GM21737 (cell line): Measurements from ENCODE around the gene SRSF1.
"Not testable (repeated sequence)": the region's sequence is repeated elsewhere in the genome, so short reads cannot be mapped to it uniquely, and the experiment has no call there.

Experiments
- ATAC-seq: cut with Tn5 transposase; IDR thresholded peaks from one replicate; pipeline ENCODE4 v1.9.1; 2021; ENCODE audit warnings: mild to moderate bottlenecking, moderate library complexity; ENCODE audit not compliant: unreplicated experiment

SRSF1 gene

GRCh38 chr17:57991537-57991936 lies 15.5 kb downstream of the SRSF1 start:
- ATAC-seq, result no peak

- no peak for ATAC-seq
Observed at GRCh38 chr17:57990037-57990436, 17.0 kb downstream of the SRSF1 start.

GRCh38 chr17:57988301-57989250 lies 18.5 kb downstream of the SRSF1 start:
- peak; percentile 66 for ATAC-seq

GRCh38 chr17:57987581-57988300 lies 19.3 kb downstream of the SRSF1 start, which contains the start of gene VEZF1:
VEZF1 (minus strand) TSS chr17:57988254; CDS start chr17:57988111, 143 bp downstream.
- peak; percentile 57 for ATAC-seq

- ATAC-seq, result peak; percentile 6
Observed at GRCh38 chr17:57986841-57987580, 20.0 kb downstream of the SRSF1 start.

GRCh38 chr17:57985675-57985974 lies 21.4 kb downstream of the SRSF1 start:
- ATAC-seq, result no peak

GRCh38 chr17:57984936-57985674 lies 21.9 kb downstream of the SRSF1 start:
- no peak for ATAC-seq

- no peak for ATAC-seq
Observed at GRCh38 chr17:57984261-57984890, 22.7 kb downstream of the SRSF1 start.

GRCh38 chr17:57983446-57983845 lies 23.6 kb downstream of the SRSF1 start:
- ATAC-seq, result no peak

GRCh38 chr17:57982452-57983170 lies 24.4 kb downstream of the SRSF1 start:
- no peak for ATAC-seq

- no peak for ATAC-seq
Observed at GRCh38 chr17:57980522-57980921, 26.5 kb downstream of the SRSF1 start.

- ATAC-seq, result no peak
Observed at GRCh38 chr17:57979076-57979475, 28.0 kb downstream of the SRSF1 start.

- ATAC-seq, result no peak
Observed at GRCh38 chr17:57976594-57976993, 30.5 kb downstream of the SRSF1 start.

- no peak for ATAC-seq
Observed at GRCh38 chr17:57975044-57975443, 32.0 kb downstream of the SRSF1 start.

GRCh38 chr17:57974053-57974824 lies 32.8 kb downstream of the SRSF1 start:
- ATAC-seq, result not testable (repeated sequence)

GRCh38 chr17:57972151-57972550 lies 34.9 kb downstream of the SRSF1 start:
- ATAC-seq, result no peak

GRCh38 chr17:57971572-57971971 lies 35.5 kb downstream of the SRSF1 start:
- ATAC-seq, result no peak

GRCh38 chr17:57970710-57971109 lies 36.3 kb downstream of the SRSF1 start:
- ATAC-seq, result no peak

- ATAC-seq, result no peak
Observed at GRCh38 chr17:57968456-57968855, 38.6 kb downstream of the SRSF1 start.
